Measurements from ENCODE around the gene UGDH. TPM values are rescaled to one million over a fixed set of nuclear protein-coding genes. Genes with fewer than 3 reads are reported as not detected.

UGDH gene
- total and polyA plus RNA-seq, 4 donors, result 33.1 to 241 (median 84.0) TPM

GRCh38 chr4:39484582-39485272, 42.5 kb downstream of the UGDH start (continued):
- no peak for TF ChIP-seq CTCF (IDR thresholded peaks at IDR 0.05; ENCODE audit: low read depth, low read length, missing input control)
- no peak for TF ChIP-seq ATF3 (IDR thresholded peaks at IDR 0.05)
- no peak for TF ChIP-seq FOXA1 (IDR thresholded peaks at IDR 0.05)

- H3K27ac ChIP-seq (ENCODE audit: low read depth in 1 of 2, low read length in 2 of 2), result no peak overlapping the region
- DNase-seq (ENCODE audit: low spot score), result no peak
- H3K27me3 ChIP-seq (ENCODE audit: control insufficient read depth in 4 of 4, insufficient read depth in 4 of 4, low read length in 3 of 4), result no peaks in the 10 kb centered on the region
Measured at GRCh38 chr4:39480902-39481695, 46.1 kb downstream of the UGDH start.

More at GRCh38 chr4:39480902-39481695, 46.1 kb downstream of the UGDH start:
- H3K9ac ChIP-seq (ENCODE audit: low read depth in 1 of 2, low read length in 2 of 2), result no peak overlapping the region
- TF ChIP-seq RAD21 (IDR thresholded peaks at IDR 0.05) (no peak), FOXA1 (IDR thresholded peaks at IDR 0.05) (no peak), HNF4A (conservative IDR thresholded peaks at IDR 0.05) (no peak), SP1 (IDR thresholded peaks at IDR 0.05) (no peak), TAF1 (conservative IDR thresholded peaks at IDR 0.05) (no peak), ATF3 (IDR thresholded peaks at IDR 0.05) (no peak), GABPA (IDR thresholded peaks at IDR 0.05 in 1 of 2, conservative IDR thresholded peaks at IDR 0.05 in 1 of 2) (no peak), REST (IDR thresholded peaks at IDR 0.05) (no peak)
- no peaks in the 10 kb centered on the region for H3K4me1 ChIP-seq (ENCODE audit: control insufficient read depth in 4 of 4, insufficient read depth in 4 of 4, low read length in 3 of 4)
- H3K9me3 ChIP-seq (ENCODE audit: control insufficient read depth in 4 of 4, low read length in 3 of 4), result no peaks in the 10 kb centered on the region
- WGBS, result 91% methylated on average over 21 of the region's 21 CpGs
- no peak overlapping the region for H3K4me3 ChIP-seq (ENCODE audit: low read depth in 1 of 3, low read length in 3 of 3)
- peaks cover 0 to 4% (median 0%) of the 10 kb centered on the region in 4 donors for H3K36me3 ChIP-seq (ENCODE audit: control insufficient read depth in 4 of 4, insufficient read depth in 3 of 4, low read depth in 1 of 4, low read length in 3 of 4)

All from liver (tissue), 9 donors.